GM12801 (cell line): ENCODE results near the gene SMAP2.

Experiments used
- CTCF ChIP-seq: IDR thresholded peaks from one replicate; pipeline ENCODE4 v1.5.1; 2011; ENCODE audit warnings: control low read depth; ENCODE audit not compliant: insufficient read length; ENCODE audit errors: extremely low read depth

The SMAP2 gene

GRCh38 chr1:40344597-40344996, 28.9 kb upstream of the SMAP2 start:
- TF ChIP-seq CTCF: no peak

GRCh38 chr1:40350391-40350790, 23.1 kb upstream of the SMAP2 start:
- TF ChIP-seq CTCF: no peak

- no peak for TF ChIP-seq CTCF
These were observed 22.4 kb upstream of the SMAP2 start for GRCh38 chr1:40351124-40351523.

DNA sequence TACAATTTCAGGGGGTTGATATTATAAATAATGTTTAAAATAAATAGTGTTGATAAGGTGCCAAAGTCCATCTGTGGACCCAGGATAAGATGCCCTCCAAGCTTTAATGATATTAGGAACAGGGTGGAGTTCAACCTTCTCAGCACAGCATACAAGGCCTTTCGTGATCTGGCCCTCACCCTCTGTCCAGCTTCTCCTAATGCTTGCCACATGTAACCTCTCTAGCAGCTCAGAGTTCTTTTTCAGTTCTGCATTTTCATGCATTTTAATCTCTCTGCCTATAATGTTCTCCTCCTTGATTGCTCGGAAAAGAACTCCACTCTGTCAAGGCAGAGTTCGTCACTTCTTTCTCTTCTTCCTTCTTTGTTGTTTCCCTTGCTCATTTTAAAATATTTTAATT, 21.4 kb upstream of the SMAP2 start:
- no peak for TF ChIP-seq CTCF

DNA sequence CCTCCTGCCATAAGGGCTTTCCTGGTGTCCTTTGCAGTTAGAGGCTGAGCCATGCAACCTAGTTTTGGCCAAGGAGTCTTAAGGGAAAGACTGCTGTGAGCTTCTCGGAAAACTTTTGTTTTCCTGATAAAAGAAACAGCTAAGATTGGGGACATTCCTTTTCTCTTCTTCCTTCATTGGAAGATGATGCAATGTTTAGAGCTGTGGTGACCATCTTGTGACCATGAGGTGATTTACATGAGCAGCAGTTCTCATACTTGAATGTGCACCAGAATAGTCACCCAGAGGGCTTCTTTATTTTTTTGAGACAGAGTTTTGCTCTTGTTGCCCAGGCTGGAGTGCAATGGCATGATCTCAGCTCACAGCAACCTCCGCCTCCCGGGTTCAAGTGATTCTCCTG, 20.4 kb upstream of the SMAP2 start:
- TF ChIP-seq CTCF: no peak

DNA sequence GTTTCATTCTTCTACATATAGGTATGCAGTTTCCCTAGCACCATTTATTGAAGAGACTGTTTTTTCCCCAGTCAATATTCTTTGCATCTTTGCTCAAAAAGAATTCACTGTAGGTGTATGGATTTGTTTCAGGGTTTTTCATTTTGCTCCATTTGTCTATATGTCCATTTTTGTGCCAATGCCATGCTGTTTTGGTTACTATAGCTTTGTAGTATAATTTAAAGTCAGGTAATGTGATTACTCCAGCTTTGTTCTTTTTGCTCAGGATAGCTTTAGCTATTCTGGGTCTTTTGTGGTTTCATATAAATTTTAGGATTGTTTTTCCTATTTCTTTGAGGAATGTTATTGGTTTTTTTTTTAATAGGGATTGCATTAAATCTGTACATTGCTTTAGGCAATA, 15.9 kb upstream of the SMAP2 start:
- no peak for TF ChIP-seq CTCF

- no peak for TF ChIP-seq CTCF
These were observed 12.9 kb upstream of the SMAP2 start for GRCh38 chr1:40360631-40361030.

DNA sequence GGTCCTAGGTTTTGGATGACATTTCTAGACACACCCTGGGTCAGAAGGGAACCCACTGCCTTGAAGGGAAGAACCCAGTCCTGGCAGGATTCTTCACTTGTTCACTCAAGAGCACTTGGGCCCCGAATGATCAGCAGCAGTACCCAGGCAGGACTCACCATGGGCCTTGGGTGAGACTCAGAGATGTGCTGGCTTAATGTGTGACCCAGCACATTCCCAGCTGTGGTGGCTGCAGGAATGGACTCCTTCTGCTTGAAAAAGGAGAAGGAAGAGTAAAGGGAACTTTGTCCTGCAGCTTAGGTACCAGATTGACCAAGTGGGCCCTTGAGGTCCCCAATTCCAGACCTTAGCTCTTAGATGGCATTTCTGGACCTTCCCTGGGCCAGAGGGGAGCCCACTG, 12.3 kb upstream of the SMAP2 start:
- TF ChIP-seq CTCF: no peak
